Fibroblast of gingiva (primary cell): Measurements from ENCODE around the gene AMIGO3.
"Not testable (repeated sequence)": the region's sequence is repeated elsewhere in the genome, so short reads cannot be mapped to it uniquely, and the experiment has no call there.

Source experiments
- DNase-seq: peaks from one replicate; pipeline ENCODE4 v3.0.0-alpha.2; 2011; ENCODE audit warnings: low read depth

The AMIGO3 gene

DNA sequence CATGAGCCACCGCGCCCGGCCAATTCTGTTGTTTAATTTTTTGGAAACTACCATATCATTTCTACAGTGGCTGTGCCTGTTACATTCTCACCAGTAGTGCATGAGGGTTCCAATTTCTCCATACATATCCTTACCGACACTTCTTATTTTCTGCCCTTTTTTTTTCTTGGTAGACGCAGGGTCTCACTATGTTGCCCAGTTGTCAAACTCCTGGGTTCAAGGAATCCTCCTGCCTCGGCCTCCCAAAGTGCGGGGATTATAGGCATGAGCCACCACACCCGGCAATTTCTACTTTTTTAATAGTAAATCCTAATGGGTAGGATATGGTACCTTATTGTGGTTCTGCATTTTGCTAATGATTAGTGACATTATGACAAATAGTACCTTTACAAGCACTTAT, 9.6 kb downstream of the AMIGO3 start:
- no peak for DNase-seq

DNA sequence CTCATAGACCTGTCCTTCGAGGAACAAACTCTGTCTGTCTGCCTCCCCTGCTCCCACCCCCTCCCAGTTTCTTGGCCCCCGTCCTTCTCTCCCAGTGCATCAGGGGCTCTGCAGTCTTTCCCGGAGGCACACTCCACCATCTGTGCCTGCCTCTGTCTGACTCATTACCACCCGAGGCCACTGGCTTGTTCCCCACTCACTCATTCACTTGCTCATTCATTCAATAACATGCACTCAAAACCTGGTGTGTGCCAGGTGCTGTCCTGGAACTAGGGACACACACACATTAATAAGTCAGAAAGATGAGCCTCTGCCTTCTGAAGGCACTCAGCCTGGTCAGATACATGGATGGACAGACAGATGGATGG, 12.4 kb downstream of the AMIGO3 start:
- no peak for DNase-seq

- DNase-seq = no peak
Measured at GRCh38 chr3:49706456-49707112, 12.9 kb downstream of the AMIGO3 start.

- DNase-seq = no peak
Measured at GRCh38 chr3:49705390-49705960, 14.0 kb downstream of the AMIGO3 start.

GRCh38 chr3:49704629-49705028, 14.9 kb downstream of the AMIGO3 start:
- no peak for DNase-seq

- DNase-seq = no peak
Measured at GRCh38 chr3:49703956-49704355, 15.5 kb downstream of the AMIGO3 start.

- DNase-seq = peak; percentile 49
Measured at GRCh38 chr3:49703443-49703927, 16.0 kb downstream of the AMIGO3 start.

DNA sequence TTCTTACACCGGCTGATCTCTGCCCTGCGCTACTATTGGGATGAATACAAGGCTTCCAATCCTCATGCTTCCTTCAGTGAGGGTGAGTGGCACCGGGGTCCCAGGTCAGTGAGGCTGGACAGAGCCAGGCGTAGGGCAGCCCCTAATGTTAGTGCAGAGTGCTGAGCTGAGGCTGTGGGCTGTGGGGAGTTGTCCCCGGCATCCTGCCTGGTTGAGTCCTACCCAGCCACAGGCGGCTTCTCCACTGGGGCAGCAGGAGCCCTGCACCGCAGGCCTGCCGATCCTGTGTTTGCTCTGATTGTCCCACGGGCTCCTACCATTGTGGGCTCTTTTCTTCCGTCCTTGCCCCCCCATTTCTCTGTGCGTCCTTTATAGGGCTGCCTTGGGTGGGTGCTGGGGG, 16.8 kb downstream of the AMIGO3 start:
- no peak for DNase-seq

DNA sequence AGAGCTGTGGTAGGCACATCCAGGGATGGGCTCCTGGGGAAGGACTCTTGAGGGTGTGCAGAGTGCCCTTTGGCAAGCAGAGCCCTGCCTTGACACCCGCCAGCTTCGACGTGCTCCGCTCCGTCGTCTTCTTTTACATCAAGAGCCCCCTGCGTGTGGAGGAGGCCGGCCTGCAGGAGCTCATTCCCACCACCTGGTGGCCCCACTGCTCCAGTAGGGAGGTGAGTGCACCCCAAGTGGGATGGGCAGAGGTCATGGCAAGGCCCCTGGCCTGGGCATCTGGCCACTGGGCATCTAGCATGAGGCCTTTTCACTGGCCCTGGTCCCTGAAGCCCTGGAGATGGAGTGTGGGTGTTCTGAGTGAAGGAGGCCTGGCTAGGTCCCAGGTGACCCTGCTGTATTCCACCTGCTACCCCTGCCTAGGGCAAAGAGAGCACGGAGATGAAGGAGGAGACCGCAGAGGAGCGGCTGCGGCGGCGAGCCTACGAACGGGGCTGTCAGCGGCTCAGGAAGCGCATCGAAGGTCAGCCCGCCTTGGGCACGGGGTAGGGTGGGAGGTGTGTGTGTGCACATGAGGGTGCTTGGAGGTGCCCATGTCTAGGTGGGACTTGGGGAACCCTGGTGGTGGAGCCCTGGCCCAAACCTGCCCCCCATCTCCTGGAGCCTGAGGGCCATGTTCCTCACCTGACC, 18.0 kb downstream of the AMIGO3 start:
- DNase-seq = no peak

- DNase-seq = no peak
Measured at GRCh38 chr3:49700453-49701128, 18.9 kb downstream of the AMIGO3 start.

GRCh38 chr3:49700014-49700413, 19.5 kb downstream of the AMIGO3 start:
- no peak for DNase-seq

- DNase-seq = peak; percentile 55
Measured at GRCh38 chr3:49699281-49699979, 20.1 kb downstream of the AMIGO3 start.

- not testable (repeated sequence) for DNase-seq
Measured at GRCh38 chr3:49695350-49696015, 24.0 kb downstream of the AMIGO3 start.

DNA sequence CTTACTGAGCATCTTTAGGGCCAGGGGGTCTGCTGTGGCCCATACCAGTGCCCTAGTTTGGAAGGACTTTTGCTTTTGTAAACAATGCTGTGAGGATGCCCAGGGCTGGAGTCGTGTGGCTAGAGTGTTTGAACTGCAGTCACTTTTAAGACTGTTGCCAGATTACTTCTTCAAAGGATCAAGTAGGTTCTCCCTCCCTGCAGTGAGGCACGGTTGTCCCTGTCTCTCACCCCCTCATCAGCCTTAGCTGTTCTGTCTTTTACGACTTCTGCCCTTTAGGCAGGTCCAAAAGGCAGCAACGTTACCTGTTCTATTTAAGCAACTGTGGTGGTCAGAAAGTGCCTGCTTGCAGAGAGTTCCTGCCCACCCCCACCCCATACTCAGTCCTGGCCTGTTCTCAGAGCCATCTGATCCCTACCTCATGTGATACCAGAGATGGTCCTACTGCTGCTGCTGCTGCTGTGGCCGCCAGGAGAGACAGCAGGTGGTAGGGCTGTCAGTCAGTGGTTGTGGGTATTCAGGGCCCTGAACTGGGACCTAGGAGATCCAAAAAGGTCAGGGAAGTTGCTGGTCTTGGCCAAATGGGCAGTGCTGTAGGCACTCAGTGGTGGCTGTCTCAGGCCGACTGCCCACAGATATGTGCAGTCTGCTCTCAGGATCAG, 24.9 kb downstream of the AMIGO3 start:
- not testable (repeated sequence) for DNase-seq

DNA sequence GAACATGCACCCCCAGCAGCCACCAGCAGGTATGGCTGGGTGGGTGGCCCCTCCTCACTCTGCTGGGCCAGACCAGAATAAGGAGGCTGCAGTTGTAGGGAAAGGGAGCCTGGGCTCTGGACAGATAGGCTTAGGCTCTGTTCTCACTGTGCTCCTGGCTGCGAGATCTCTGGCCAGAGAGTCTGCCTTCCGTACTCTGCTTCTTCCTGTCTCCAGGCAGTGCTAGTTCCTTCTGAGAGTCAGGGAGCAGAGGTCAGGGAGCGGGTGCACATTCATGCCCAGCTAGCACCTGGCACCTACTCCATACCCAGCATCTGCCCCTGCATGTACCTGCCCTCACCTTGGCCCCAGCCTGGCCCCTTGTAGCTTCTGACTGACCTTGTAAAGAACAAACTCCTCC, 28.0 kb downstream of the AMIGO3 start:
- DNase-seq = not testable (repeated sequence)

DNA sequence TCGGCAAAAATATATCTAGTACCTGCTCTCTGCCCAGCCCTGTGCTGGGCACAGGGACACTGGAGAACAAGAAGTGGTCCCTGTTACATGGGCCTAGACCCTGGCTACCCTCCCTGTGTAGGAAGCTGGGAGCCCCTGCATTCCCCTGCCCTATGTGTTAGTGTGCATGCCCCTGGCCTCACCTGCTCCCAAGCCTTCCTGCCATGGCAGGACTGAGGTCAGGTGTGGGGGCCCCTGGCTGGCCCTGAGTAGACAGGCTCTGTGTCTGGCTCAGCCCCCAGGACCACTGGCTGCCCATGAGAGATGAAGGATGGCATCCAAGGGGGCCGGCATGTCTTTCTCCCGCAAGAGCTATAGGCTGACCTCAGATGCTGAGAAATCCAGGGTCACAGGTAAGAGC, 28.6 kb downstream of the AMIGO3 start:
- DNase-seq = not testable (repeated sequence)

- not testable (repeated sequence) for DNase-seq
Measured at GRCh38 chr3:49689908-49690624, 29.4 kb downstream of the AMIGO3 start.

GRCh38 chr3:49689046-49689907, 30.2 kb downstream of the AMIGO3 start, which contains the start of the genes MST1 and RNF123:
TSS of gene MST1 (minus strand) at chr3:49689474. CDS start at chr3:49688691, 783 bp downstream.
TSS of gene RNF123 (plus strand) at chr3:49689557. CDS start at chr3:49691166, 1,609 bp downstream.
- DNase-seq = peak; percentile 89
